Measurements from ENCODE around the gene CENPU.
A peak's percentile ranks its signal among the peaks of the same experiment; 100 is the strongest.

Gene CENPU

DNA sequence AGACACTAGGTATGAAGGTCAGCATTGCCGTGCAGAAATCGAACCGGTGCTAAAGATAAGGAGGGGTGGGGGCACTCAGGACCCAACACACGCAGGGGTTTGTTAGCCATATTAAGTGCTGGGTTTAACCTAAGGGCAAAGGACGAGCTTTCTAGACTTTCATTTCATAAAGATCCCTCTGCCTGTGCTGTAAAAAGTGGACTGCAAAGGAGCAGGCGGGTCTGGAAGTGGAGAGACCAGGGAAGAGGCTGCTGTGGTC, 85.9 kb downstream of the CENPU start:
- Histone ChIP-seq H3K9me3 (ENCODE audit: control insufficient read depth, low read length) (no peaks in the 10 kb centered on the region), H3K9ac (ENCODE audit: low read length) (peak overlapping the region; percentile 92), H3K36me3 (ENCODE audit: control insufficient read depth, insufficient read depth, low read length, severe bottlenecking) (peaks cover 8% of the 10 kb centered on the region), H3K4me1 (ENCODE audit: control insufficient read depth, insufficient read depth, low read length) (peaks cover 43% of the 10 kb centered on the region), H3K27me3 (replicated peaks; ENCODE audit: control insufficient read depth, insufficient read depth, low read length) (no peaks in the 10 kb centered on the region), H3K4me3 (ENCODE audit: low read length) (peak overlapping the region; percentile 94)
- DNase-seq (ENCODE audit: low read depth): no peak

GRCh38 chr4:184647266-184648053, 86.4 kb downstream of the CENPU start:
- Histone ChIP-seq H3K4me3 (ENCODE audit: low read length) (peak overlapping the region; percentile 94), H3K27me3 (replicated peaks; ENCODE audit: control insufficient read depth, insufficient read depth, low read length) (no peaks in the 10 kb centered on the region), H3K9me3 (ENCODE audit: control insufficient read depth, low read length) (no peaks in the 10 kb centered on the region), H3K36me3 (ENCODE audit: control insufficient read depth, insufficient read depth, low read length, severe bottlenecking) (peaks cover 8% of the 10 kb centered on the region), H3K9ac (ENCODE audit: low read length) (peak overlapping the region; percentile 92), H3K4me1 (ENCODE audit: control insufficient read depth, insufficient read depth, low read length) (peaks cover 43% of the 10 kb centered on the region)
- DNase-seq (ENCODE audit: low read depth): peak; percentile 45

- Histone ChIP-seq H3K36me3 (ENCODE audit: control insufficient read depth, insufficient read depth, low read length, severe bottlenecking) (peaks cover 11% of the 10 kb centered on the region), H3K4me3 (ENCODE audit: low read length) (peak overlapping the region; percentile 94), H3K4me1 (ENCODE audit: control insufficient read depth, insufficient read depth, low read length) (peaks cover 43% of the 10 kb centered on the region), H3K9me3 (ENCODE audit: control insufficient read depth, low read length) (no peaks in the 10 kb centered on the region), H3K27me3 (replicated peaks; ENCODE audit: control insufficient read depth, insufficient read depth, low read length) (no peaks in the 10 kb centered on the region), H3K9ac (ENCODE audit: low read length) (no peak overlapping the region)
- DNase-seq (ENCODE audit: low read depth): no peak
Observed at GRCh38 chr4:184645904-184646610, 87.8 kb downstream of the CENPU start.

- Histone ChIP-seq H3K9me3 (ENCODE audit: control insufficient read depth, low read length) (no peaks in the 10 kb centered on the region), H3K36me3 (ENCODE audit: control insufficient read depth, insufficient read depth, low read length, severe bottlenecking) (peaks cover 14% of the 10 kb centered on the region), H3K27me3 (replicated peaks; ENCODE audit: control insufficient read depth, insufficient read depth, low read length) (no peaks in the 10 kb centered on the region), H3K4me3 (ENCODE audit: low read length) (no peak overlapping the region), H3K4me1 (ENCODE audit: control insufficient read depth, insufficient read depth, low read length) (peaks cover 41% of the 10 kb centered on the region), H3K9ac (ENCODE audit: low read length) (no peak overlapping the region)
- DNase-seq (ENCODE audit: low read depth): no peak
Observed at GRCh38 chr4:184644553-184645307, 89.2 kb downstream of the CENPU start.

Measured in adipocyte (in vitro differentiated cells).